Esophagus squamous epithelium (tissue), 4 donors: Measurements from ENCODE around the gene PTPRN2.

ENCODE experiments used
- POLR2A ChIP-seq, 4 donors: fragments of 450-650 bp; IDR thresholded peaks; one replicate each; pipeline ENCODE4 v1.6.1; 2017; ENCODE audit warnings: antibody characterized with exemption in 4 of 4, mild to moderate bottlenecking in 4 of 4, moderate library complexity in 3 of 4
- TF ChIP-seq, protein P1 (sequence below), 6 experiments: fragments of 450-650 bp in 4 of 6; fragments of 200-600 bp in 2 of 6; sonication (generic) in 2 of 6; IDR thresholded peaks; one replicate each; pipeline ENCODE4 v1.5.1; 2016 to 2019; ENCODE audit warnings: antibody characterized with exemption in 6 of 6, mild to moderate bottlenecking in 4 of 6, moderate library complexity in 4 of 6

DNA sequence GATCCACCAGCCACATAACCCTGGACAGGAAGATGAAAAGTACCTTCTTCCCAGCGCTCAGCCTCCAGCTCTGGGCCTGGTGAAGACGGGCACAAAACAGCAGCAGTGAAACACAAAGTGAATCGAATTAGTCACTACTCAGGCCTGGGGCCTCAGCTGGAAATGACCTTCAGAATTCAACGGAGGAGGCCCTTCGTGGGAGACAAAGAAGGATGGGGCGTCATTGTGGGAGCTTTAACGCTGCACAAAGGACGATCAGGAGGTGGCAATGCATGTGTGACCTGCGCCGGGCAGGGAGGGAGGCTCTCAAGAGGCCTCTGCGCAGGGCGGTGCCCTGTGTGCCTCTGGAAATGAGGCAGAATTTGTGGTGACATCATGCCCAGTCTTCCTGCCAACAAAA is 1089.0 kb downstream of the PTPRN2 start:
- no peak for TF ChIP-seq POLR2A (IDR thresholded peaks at IDR 0.05)
- TF ChIP-seq, protein P1, sequence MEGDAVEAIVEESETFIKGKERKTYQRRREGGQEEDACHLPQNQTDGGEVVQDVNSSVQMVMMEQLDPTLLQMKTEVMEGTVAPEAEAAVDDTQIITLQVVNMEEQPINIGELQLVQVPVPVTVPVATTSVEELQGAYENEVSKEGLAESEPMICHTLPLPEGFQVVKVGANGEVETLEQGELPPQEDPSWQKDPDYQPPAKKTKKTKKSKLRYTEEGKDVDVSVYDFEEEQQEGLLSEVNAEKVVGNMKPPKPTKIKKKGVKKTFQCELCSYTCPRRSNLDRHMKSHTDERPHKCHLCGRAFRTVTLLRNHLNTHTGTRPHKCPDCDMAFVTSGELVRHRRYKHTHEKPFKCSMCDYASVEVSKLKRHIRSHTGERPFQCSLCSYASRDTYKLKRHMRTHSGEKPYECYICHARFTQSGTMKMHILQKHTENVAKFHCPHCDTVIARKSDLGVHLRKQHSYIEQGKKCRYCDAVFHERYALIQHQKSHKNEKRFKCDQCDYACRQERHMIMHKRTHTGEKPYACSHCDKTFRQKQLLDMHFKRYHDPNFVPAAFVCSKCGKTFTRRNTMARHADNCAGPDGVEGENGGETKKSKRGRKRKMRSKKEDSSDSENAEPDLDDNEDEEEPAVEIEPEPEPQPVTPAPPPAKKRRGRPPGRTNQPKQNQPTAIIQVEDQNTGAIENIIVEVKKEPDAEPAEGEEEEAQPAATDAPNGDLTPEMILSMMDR (IDR thresholded peaks at IDR 0.05) = no peak
